GM21619 (cell line): ENCODE results near the gene GULP1.

Experiments
- ATAC-seq: cut with Tn5 transposase; IDR thresholded peaks from one replicate; pipeline ENCODE4 v1.9.1; 2021; ENCODE audit not compliant: unreplicated experiment

GULP1 gene

DNA sequence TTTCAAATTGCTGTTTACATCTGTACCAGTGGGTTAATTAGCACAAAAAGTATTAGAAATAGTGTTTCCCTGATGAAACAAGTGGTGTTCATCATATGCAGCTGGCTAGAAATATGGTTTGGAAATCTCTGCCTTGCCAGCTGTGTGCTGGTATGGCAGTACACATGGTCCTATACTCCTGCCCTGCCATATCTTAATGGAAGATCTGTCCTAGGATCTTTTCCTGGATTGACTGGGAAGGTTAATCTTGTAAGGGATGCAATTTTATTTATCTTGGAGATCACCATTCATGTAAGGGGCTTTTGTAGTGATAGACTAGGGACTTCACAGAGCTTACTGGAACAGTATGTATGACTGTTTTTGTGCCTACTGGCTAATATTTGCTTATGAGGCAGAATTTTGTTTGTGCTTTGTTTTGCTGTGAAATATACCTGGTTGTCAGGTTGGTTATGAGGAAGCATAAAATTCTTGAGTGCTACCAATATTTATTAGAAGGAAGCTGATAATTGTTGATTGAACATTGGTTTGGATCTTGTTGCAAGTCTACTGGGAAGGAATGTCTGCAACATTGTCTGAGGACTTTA lies 73.5 kb downstream of the GULP1 start:
- no peak for ATAC-seq

DNA sequence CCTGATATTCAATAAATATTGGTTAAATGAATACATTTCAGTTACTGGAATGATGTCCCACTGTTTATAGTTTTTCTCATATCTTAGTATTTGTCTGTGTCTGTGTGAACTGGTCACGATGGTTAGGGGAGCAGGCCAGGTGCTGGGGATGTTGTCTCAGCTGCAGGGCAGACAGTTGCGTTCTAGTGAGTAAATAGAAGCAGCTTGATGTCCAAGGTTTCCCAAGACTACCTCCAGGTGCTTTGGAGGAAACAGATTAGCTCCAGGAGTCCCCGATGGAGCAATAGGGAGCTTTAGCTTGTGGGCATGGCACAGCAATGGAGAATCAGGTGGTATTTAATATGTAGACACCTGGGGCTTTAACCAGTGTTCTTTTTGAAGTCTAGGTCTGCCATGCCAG lies 75.5 kb downstream of the GULP1 start:
- no peak for ATAC-seq

DNA sequence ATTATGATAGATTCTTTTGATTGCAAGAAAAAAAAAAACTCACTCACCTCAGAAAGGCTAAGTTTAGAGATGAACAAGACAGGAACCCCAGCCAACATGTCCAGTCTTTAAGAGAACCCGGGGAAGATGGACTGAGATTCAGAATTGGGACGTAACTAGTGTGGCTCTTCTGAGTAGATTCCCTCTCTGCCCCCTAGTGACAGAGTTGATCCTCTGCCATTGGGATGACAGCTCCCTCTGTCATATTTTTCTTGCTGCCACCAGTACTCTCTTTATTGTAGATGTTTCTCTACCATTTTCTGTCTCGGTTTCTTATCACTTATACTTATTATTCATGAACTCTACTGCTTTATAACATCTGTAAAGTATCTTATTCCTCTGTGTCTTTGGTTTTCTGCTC lies 77.7 kb downstream of the GULP1 start:
- ATAC-seq = peak; percentile 87

DNA sequence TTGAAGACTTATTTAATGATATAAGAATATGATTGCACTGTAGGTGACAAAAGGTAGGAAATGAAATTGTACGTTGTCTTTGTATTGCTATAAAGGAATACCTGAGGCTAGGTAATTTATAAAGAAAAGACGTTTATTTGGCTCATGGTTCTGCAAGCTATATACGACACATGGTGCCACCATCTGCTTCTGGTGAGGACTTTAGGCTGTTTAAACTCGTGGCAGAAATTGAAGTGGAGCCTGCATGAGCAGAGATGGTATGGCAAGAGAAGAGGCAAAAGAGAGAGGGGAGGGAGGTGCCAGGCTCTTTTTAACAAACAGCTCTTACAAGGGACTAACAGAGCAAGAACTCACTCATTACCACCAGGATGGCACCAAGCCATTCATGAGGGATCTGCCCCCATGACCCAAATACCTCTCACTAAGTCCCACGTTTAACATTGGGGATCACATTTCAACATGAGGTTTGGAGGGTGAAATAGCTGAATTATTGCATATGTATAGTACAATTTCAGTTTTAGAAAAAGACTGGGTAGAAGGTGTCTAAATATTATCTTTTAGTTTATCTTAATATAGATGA lies 86.8 kb downstream of the GULP1 start:
- no peak for ATAC-seq

DNA sequence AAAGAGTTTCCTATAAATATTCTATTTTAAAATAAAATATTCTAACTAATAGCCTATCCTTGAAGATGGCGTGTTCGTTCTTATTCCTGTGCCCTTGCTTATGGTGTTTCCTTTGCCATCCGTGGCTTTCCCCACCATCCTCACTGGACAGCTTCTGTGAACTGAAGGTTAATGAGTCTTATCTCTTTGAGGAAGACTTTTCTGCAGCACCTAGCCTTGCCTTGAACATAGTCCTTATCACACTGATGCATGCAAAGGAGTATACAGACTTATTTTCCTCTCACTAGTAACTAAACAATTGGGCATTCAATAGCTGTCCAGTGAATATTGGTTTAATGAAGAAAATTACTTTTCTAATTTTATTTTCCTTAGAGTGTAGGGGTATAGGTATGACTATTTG lies 88.1 kb downstream of the GULP1 start:
- ATAC-seq = no peak

DNA sequence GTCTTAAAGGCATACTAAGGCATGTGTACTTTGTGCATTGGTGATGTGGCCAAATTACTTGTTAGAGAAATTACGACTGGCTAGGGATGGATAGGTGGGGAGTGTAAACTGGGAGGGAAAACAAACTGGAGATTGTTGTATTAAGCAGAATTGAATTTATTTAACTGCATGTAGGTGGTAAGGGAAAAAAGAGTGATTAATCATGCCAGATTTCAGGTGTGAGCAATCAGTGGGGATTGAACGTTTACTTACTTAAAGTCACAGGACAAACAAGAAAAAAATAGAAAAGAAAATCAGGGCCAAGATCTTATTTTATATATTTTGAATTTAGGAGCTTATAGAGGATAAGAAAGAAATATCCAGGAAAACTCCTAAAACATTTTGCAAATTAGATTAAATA lies 88.6 kb downstream of the GULP1 start:
- no peak for ATAC-seq

DNA sequence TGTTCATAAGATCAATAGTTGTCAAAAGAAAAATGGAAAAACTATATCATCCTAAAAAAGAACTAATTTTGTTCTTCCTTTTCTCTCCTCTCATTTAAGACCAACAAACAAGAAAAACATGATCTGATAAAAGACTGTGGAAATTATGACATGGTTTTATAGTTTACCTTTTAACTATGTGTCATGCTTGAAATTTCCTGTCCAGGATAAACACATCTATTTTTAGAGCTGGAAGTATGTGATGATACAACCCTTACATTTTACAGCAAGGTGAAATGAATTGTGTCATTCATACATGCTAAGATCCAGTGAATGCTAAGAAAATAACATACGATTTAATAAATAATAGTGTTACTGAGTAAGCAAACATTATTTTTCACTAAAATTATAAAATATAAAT lies 89.9 kb downstream of the GULP1 start:
- ATAC-seq = no peak

DNA sequence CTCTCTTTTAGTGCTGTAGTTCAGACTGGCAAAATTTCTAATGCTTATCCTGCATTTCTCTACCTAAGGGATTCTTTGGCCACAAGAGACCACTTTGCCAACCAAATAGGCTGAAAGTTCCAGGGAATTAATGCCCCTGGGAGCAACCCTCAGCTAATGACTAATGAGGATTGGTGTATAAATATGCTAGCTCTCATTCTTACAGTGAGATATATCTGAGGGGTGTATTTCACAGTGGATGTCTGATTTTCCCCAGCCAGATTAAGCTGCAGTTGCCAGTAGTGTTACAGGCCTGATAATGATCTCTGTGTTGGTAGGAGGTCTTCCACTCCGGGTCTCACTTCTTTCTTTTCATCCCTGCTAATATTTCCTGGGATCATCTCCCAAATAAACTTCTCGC lies 90.4 kb downstream of the GULP1 start:
- no peak for ATAC-seq

DNA sequence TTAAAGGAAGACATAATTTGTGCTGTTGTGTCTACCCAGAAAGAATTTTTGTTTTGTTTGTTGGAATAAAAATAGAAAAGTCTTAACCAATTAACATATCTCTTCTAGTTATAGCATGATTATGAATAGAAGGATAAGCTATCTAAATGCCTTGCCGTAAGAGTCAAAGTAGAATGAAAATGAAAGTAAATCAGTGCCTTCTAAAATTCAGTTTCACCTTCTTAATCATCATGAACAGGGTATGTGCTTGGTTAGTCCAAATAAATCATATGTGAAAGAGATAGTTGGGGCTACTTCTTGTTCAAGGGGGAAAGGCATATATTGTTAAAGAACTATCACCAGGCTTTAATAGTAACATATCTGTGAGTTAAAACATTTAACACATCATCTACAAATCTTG lies 91.5 kb downstream of the GULP1 start:
- no peak for ATAC-seq

DNA sequence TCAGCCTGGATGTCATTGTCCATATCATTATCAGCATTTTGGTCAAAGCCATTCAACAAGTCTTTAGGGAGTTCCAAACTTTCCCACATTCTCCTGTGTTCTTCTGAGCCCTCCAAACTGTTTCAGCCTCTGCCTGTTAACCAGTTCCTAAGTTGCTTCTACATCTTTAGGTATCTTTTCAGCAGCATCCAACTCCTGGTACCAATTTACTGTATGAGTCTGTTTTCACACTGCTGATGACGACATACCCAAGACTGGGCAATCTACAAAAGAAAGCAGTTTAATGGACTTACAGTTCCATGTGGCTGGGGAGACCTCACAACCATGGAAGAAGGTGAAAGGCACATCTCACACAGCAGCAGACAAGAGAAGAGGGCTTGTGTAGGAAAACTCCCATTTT lies 94.2 kb downstream of the GULP1 start:
- no peak for ATAC-seq

DNA sequence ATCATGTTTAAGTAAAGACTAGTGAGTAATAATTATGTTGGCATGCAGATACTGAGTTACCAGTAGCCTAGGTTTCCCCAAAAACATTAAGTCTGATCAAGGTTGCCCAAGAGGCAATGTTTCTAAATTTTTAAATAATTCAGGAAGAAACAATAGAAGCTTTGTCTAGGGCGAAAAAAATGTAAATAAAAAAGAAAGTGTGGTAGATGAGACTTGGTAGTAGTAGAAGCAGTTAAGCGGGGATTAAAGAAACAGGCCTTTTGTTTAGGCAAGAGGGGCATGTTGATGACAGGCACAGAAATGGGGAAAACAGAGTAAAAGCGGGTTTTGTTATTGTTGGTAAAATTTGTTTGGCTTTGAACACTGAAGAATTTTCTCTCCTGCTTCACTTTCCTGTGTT lies 97.2 kb downstream of the GULP1 start:
- no peak for ATAC-seq

DNA sequence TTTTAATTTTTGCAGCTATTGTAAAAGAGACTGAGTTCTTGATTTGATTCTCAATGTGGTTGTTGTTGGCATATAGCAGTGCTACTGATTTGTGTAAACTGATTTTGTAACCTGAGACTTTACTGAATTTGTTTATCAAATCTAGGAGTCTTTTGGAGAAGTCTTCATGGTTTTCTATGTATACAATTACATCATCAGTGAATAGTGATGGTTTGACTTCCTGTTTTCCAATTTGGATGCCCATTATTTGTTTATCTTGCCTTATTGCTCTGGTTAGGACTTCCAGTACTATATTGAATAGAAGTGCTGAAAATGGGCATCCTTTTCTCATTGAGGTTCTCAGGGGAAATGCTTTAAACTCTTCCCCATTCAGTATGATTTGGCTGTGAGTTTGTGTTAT lies 99.7 kb downstream of the GULP1 start:
- ATAC-seq = no peak

DNA sequence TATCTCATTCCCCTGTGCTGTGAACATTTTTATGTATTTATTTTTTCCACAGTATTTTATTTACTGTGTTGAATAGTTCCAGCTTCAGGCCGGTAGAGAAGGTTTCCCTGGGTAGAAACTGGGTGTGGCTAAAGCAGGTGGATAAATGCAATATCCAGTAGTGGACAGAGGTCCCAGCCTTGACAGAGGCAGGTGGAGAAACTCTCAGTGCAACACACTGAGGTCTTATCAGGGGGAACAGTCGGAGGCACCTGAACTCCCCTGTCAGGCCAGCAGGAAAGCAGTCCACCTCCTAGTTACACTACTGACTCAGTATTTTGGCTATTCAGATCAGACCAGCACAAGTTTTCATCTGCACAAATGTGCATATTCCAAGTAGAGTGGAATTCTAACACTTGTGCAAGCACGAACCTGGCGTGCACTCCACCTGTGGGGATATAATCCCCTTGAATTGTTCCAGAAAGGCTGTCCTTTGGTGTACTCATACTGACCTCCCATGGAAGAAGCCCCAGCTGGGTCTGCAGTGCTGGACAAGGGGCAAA lies 103.3 kb downstream of the GULP1 start:
- no peak for ATAC-seq

DNA sequence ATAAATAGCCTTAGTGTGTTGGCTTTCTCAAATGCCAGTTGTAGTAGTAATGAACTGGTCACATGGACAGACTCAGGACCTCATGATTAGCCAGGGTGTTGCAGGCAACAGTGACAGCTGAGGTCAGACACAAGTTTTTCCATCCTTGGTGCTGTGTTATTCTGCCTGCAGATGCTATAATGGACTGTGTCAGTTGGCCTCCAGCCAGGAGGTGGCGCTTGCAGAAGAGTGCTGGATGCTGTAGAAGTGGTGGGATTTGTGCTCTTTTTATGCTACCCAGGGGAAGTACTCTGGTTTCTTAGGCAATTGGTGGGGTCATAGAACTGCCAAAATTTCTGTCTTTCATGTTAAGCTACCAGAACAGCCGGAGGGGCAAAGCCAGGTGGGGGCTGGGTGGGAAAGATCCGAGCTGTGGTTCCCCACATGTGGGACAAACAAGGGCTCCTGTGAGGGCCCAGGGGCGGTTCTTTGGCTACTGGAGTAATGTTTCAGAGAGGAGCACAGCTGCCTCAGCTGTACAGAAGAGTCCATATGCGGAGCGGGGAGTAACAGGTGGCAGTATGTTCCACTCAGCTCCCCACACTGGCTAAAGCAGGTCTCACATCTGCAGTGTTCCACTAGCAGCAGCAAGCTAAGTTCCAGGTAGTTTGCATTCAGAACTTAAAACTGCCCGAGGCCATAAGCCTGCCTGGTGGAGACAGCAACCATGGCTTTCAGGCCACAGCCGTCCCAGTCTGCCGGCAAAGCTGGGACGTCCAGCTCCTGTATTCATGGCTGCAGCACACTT lies 104.4 kb downstream of the GULP1 start:
- no peak for ATAC-seq

DNA sequence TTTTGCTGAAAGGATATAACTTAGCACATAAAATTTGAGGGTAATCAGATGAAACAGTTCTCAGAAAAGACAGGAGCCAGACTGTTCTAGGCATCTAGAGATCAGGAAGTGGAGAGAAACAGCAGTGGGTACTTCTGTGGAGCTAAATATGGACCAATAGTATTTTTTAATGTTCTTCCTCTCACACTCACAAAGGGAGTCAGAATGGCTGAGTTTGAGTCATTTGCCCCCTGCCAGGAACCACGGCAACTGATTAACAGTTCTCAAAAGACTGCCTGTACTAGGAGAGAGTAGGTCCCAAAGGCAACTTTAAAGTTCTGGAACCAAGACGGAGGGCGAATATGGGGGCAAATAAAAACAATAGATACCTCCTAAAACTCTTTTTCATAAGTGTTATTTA lies 107.5 kb downstream of the GULP1 start:
- no peak for ATAC-seq

DNA sequence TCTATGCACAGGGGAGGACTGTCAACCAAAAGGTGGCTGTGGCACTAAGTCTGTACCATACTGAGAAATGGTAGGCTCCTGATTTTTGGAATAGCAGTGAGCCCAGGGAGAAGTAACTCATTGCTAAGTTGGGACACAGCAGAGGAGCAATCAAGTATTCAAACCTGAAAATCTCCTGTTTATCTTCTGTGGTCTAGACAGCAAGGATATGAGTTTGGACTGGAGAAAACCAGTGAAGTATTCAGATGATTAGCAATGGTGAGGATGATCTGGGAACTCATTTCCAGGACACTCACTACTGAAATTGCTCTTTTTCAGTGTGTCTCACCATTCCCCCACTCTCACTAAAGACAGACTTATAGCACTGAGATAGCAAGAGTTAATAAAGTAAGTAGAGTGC lies 112.0 kb downstream of the GULP1 start:
- no peak for ATAC-seq

DNA sequence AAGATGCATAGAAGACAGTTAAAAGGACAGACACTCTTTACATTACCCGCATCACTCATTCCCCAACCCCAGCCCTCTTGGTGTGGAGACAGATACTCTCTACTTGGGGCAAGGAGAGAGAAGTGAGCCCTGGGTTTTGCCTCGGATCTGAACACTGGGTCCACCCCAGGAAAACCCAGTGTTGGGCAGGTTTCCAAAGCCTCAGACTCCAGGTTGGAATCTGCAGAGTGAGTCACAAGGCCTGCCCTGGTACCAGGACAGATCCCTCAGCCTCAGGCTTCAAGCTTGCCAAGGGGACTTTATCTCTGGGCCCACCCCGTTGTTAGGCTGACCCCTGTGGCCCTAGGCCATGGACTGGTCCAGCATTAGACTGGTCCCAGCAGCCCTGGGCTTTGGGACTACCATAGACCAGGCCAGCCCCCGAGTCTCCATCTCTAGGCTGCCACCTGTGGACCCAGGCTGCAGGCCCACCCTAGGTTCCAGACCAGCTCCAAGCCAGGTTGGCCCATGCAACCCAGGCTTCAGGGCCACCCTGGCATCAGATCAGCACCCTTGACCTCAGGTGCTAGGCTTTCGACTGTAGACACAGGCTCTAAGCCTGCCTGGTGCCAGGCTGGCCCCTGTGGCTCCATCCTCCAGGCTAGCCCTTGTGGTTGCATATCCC lies 112.8 kb downstream of the GULP1 start:
- no peak for ATAC-seq

DNA sequence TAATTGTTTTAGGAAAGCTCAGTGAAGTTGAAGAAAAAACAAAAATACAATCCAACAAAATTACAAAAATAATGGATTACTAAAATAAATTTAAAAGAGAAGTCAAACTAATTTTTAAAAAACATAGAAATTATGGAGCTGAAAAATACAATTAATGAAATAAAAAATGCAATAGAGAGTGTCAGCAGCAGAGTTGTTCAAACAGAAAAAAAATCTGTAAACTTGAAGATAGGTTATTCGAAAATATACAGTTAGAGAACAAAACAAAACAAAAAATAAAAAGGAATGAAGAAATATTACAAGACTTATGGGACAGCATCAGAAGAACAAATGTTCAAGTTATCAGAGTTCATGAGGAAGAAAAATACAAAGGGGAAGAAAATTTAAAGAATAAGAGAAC lies 114.7 kb downstream of the GULP1 start:
- no peak for ATAC-seq

DNA sequence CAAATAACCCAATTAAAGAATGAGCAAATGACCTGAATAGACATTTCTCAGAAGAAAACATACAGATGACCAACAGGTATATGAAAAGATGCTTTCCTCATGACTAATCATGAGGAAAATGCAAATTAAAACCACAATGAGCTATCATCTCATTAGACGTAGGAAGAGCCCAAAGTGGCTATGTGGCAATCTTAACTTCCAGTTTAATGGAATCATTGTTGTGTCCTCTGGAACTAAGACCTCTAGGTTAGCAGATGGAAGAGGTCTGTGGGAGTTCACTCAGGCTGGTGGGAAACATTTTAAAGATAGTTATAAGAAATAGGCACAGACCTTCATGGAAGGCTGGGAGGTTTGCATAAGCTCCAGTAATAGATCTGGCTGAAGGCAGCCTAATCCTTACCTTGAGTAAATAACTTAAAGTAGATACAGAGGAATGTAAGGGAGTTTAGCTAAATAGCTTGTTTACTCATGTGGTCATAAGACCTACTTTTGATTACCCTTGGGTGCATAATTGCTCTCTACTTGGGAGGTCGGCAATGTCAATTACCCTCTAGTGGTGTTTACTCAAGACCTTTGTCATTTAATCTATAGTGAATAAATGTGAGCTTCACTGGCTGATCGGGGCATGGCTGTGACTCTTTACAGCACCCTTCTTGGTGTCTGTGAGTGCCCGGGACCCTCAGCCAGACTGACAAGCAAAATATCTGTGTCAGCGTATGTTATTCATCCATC lies 119.0 kb downstream of the GULP1 start:
- ATAC-seq = no peak

DNA sequence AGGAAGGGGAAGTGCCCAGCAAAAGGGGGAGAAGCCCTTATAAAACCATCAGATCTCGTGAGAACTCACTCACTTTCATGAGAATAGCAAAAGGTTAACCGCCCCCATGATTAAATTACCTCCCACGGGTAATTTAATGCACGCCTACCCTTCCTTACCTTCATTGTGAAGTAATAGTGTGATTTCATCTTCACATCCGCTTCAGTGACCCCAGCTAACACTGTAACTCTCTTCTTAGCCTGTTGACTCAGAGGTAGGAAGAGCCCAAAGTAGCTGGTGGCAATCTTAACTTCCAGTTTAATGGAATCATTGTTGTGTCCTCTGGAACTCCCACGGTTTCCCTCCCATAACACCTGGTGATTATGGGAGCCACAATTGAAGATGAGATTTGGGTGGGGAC lies 120.5 kb downstream of the GULP1 start:
- ATAC-seq = no peak

DNA sequence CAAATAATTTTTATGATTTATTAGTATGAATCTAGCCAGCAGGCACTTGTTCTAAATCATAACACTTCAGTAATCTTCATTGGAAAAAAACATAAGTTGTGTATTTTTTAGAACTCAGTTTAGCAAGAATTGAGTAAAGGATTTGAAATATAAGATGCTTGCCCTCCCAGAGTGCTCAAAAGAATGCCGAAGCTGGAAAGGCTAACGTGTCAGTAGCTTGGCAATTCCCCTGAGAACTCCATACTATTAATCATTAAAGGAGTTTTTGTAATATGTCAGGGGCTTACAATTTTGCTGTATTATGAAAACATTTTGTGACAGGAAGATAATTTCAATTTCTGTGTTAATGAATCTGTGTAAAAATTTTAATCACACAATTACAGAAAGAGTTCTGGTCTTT lies 122.7 kb downstream of the GULP1 start:
- no peak for ATAC-seq
